COLO668 (cell line): Measurements from ENCODE around the gene SLC9A9.

Experiments used
- DNase-seq: peaks from one replicate; lab custom pipeline; 2025; ENCODE audit not compliant: unreplicated experiment; lab: John Stamatoyannopoulos, UW

Gene SLC9A9

GRCh38 chr3:143232981-143233380, 615.3 kb downstream of the SLC9A9 start:
- no peak for DNase-seq

DNA sequence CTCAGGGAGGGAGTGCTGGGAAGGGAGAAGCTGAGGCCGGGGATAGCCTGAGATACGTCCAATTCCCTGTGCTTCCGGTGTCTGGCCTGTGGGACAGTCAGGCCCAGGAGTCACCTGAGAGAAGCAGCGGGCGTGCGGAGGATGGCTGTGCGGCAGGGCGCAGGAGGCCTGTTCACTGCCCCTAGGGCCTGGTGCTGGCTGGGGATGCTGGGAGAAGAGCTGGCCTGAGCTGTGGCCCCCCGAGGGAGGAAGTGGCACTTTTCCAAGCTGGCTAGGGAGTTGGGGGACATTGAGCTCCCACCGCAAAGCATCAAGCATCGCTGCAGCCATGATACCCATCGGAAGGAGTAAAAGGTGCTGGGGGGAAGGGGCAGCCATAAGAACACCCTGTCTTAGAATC, 619.9 kb downstream of the SLC9A9 start:
- no peak for DNase-seq

- peak; percentile 64 for DNase-seq
Measured at GRCh38 chr3:143226678-143227291, 621.5 kb downstream of the SLC9A9 start.

- no peak for DNase-seq
Measured at GRCh38 chr3:143224716-143225115, 623.6 kb downstream of the SLC9A9 start.

DNA sequence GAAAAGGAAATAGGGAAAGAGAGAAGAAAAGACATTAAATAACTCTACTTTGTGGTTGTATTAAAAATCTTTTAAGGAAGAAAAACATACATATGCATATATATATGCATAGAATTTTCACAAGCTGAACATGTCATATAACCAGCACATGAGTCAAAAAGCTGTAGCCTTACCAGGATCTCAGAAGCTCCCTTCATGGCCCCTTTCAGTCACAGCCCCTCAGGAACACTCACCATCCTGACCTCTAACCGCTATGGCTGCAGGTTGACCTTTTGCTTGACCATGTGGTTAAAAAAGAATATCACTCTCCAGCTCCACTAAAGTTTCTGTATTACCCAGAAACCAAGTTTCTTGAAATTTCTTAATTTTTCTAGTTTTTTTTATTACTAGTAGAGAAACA, 625.3 kb downstream of the SLC9A9 start:
- DNase-seq: no peak

- no peak for DNase-seq
Measured at GRCh38 chr3:143222505-143222904, 625.8 kb downstream of the SLC9A9 start.

GRCh38 chr3:143221446-143221845, 626.8 kb downstream of the SLC9A9 start:
- DNase-seq: no peak

DNA sequence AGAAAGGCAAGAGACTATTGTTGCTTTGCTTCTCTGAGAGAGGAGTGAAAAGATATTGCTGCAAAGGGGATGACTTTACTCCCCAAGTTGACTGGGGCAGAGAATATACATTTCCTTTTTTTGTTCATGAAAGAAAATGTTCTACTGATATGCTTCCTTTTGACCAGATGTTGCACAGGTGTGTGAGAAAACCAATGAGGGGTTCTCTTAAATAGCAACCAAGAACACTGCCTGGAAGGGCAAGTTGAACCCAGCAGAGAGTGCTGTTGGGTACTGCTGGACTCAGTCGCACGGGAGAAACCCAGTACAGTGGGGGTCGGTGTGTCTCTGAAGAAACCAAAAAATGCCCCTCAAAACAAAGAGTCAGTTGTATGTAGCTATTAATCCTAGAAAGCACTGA, 627.5 kb downstream of the SLC9A9 start:
- DNase-seq: no peak

GRCh38 chr3:143218166-143218835, 630.0 kb downstream of the SLC9A9 start:
- no peak for DNase-seq

- DNase-seq: no peak
Measured at GRCh38 chr3:143217283-143217682, 631.0 kb downstream of the SLC9A9 start.

- no peak for DNase-seq
Measured at GRCh38 chr3:143216709-143217182, 631.5 kb downstream of the SLC9A9 start.
